SK-MEL-5 (cell line): ENCODE results near the gene SYCP2. TPM values are rescaled to one million over a fixed set of nuclear protein-coding genes. Genes with fewer than 3 reads are reported as not detected.
A peak's percentile ranks its signal among the peaks of the same experiment; 100 is the strongest.

ENCODE experiments used
- DNase-seq: peaks from one replicate; pipeline ENCODE4 v3.0.0-alpha.2; 2016; ENCODE audit warnings: low read depth, low spot score
- in situ Hi-C: cut with HindIII; loops from 2 replicates; pipeline ENCODE4 v1.10.0; 2016; ENCODE audit warnings: low sequenced_read_pairs, high pct_unique_total_duplicates, low pct_unique_long_range_greater_than_20kb
- total RNA-seq: library from RNA; depleted of rRNA; stranded (reverse); fragments of >200 nt; shearing (Covaris generic); gene quantifications from 2 replicates; pipeline ENCODE4 v1.2.3, GENCODE V29; 2014

The SYCP2 gene
- total RNA-seq, 1 experiment from 2014 or later: 4.9 TPM

GRCh38 chr20:59948828-59949720, 15.6 kb upstream of the SYCP2 start:
- in situ Hi-C loops: no loop called here
- DNase-seq: peak; percentile 74

DNA sequence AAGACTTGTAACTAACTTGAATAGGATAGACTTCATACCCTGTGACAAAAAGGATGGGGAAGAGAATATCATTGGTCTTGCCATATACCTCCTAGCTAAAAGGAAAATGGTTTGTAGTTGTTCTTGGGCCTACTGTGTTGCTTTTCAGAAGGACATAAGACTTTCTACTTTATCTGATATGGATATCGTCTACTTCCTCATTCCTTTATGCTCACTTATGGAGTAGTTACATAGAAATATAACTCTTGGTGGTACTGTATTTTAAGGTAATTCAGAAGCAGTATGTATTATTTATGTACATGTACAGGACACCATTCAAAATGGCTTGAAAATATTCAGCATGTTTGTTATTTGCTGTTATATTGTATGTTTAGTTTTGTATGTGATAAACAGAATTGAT, 14.8 kb upstream of the SYCP2 start:
- in situ Hi-C loops: no loop called here
- no peak for DNase-seq

- in situ Hi-C loops: no loop called here
- no peak for DNase-seq
These were observed 13.9 kb upstream of the SYCP2 start for GRCh38 chr20:59947376-59947775.

DNA sequence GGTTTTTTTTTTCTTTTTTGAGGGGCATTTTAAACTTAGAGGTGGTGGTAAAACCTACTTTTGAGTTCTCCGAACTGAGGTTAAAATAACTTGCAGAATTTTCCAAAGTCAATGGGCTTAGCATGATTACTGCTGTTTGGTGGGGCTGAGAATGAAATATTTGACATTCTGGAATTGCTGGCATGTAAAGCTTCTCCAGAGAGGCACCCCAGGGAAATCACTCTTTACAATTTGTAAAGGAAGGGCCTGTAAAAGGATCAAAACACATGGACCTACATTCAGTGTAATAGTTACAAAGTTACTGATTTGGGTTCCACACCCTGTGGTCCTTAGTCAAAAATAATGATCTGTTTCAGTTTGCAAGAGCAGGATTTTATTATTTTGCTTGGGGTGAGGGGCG, 12.3 kb upstream of the SYCP2 start:
- in situ Hi-C loops: no loop called here
- no peak for DNase-seq

GRCh38 chr20:59945175-59945574, 11.7 kb upstream of the SYCP2 start:
- in situ Hi-C loops: no loop called here
- DNase-seq: no peak

DNA sequence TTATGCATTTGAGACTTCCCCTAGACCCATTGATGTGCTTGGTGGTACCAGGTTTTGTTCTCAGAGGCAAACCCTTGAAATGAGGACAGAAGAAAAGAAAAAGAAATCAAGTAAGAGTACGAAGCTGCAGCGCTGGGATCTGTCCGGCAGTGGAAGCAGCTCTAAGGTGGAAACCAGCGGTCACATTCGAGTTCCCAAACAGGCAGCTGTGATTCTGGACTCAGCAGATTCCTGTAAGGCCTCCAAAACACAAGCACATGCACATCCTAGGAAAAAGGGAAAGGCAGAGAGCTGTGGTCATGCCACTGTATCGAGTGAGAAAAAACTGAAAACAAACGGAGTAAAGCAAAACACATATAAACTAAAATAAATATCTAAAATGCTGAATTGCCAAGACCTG, 11.3 kb upstream of the SYCP2 start:
- in situ Hi-C loops: no loop called here
- no peak for DNase-seq

DNA sequence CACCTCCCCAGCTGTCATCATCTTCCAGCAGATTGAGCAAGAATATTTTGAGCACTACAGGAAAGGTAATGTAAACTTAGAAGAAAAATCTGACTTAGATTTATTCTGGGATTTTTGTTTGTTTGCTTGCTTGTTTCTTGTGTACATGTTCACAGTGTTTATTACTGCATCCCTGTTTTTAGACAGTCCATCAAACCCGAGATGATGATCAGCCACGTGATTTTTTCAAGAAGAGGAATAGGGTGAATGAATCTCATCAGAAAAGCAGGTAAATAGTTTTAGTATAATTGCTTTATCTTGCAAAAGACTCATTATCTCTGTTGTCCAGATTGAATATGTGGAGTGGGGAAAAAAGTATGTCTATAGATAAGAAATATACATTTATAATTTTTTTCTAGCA, 8.8 kb upstream of the SYCP2 start:
- no peak for DNase-seq
- in situ Hi-C loops: no loop called here

DNA sequence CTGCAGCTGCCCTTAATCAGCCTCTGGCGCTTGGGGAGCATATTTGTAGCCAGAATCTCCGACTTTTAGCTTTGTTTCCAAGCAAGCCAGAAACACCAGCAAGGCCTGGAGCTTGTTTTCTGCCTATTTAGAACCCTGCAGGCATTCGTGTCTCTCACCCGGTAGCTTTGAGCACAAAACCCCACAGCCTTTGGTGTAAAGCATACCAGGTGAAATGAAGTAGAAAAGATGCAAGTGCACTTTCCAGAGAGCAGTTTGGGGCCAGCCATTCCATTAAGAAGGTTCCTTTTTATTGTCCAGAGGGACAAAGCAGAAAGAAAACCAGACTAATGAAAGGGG, 7.5 kb upstream of the SYCP2 start:
- in situ Hi-C loops: no loop called here
- DNase-seq: no peak

DNA sequence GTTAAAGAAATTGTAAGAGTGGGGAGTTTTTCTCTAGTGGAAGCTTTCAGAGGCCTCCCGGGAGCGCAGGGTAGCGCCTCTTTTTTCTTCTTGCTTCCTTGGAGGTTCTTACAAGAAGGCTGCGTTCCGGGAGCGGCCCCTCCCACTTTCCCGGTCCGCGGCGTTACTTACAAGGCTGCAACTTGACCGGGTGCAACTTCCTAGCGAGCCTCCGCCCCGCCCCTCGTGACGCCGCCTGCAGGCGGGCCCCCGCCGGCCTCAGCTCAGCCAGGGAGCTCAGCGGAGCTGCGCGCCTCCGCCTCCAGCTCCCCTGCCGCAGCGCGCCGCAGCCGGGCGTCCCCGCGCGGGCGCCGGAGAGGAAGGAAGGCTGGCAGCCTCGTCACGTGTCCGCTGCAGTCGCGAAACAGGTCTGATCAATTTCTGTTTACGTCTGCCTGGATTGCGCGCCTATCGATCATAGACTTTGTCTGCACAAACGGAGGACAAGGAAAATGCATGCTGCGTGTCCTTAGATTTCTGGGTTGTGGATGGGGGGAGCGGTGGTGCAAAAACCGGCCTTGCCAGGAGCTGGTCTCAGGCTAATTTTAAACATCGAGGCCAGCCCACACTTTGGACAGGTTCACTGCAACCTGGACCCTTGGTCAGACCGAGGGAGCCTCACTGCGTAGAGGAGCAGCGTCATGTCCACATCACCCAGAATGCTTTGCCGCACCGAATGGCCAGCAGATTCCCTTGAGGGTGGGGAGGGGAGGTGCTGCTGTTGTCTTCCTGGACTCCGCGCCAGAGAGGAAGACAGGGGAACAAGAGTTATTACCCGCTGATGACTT, 6.9 kb upstream of the SYCP2 start, which contains the start of the genes FAM217B and PPP1R3D:
Gene FAM217B (plus strand): TSS at position 261 of the 827 bp plus-strand sequence. CDS start 3,555 bp downstream, outside the sequence.
Gene PPP1R3D (minus strand): TSS at position 177 of the 827 bp plus-strand sequence. CDS start 374 bp downstream, outside the sequence.
- in situ Hi-C loops: no loop called here
- DNase-seq: peak; percentile 94

GRCh38 chr20:59939879-59940128, 6.4 kb upstream of the SYCP2 start:
- in situ Hi-C loops: no loop called here
- DNase-seq: no peak

GRCh38 chr20:59939052-59939878, 5.8 kb upstream of the SYCP2 start:
- in situ Hi-C loops: no loop called here
- no peak for DNase-seq

- DNase-seq: no peak
- in situ Hi-C loops: no loop called here
These were observed 5.2 kb upstream of the SYCP2 start for GRCh38 chr20:59938696-59939051.

- in situ Hi-C loops: no loop called here
- DNase-seq: no peak
These were observed 4.8 kb upstream of the SYCP2 start for GRCh38 chr20:59938221-59938620.

GRCh38 chr20:59937150-59937549, 3.7 kb upstream of the SYCP2 start:
- in situ Hi-C loops: no loop called here
- DNase-seq: no peak

DNA sequence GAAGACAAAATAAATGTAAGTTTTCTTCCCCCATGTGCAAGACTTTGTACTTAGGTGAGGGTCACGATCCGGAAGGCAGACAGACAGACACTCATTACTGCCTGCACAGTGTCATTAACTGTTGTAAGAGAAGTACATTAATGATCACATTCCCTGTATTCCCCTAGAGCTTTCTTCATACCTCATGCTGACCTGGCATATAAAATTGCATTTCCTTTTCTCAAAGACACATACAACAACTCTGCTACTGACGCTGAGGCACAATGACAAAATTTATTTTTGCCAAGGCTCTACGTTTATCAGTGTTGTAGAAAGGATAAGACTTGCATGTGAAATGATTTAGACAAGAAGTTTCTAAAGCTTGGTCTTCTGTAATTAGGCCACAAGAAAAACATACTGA, 3.0 kb upstream of the SYCP2 start:
- in situ Hi-C loops: no loop called here
- DNase-seq: no peak

GRCh38 chr20:59935457-59936185, 2.2 kb upstream of the SYCP2 start:
- in situ Hi-C loops: no loop called here
- no peak for DNase-seq

GRCh38 chr20:59933849-59934585, 580 bp upstream of the SYCP2 start:
- in situ Hi-C loops: no loop called here
- DNase-seq: peak; percentile 79
